NCI-H1105 (cell line): ENCODE results near the gene ST3GAL3.
"Not testable (repeated sequence)": the region's sequence is repeated elsewhere in the genome, so short reads cannot be mapped to it uniquely, and the experiment has no call there.

ENCODE experiments used
- DNase-seq: peaks from one replicate; lab custom pipeline; 2025; lab: John Stamatoyannopoulos, UW

The ST3GAL3 gene

GRCh38 chr1:43704838-43705237 lies 2.5 kb upstream of the ST3GAL3 start:
- no peak for DNase-seq

GRCh38 chr1:43705334-43705733 lies 2.0 kb upstream of the ST3GAL3 start:
- no peak for DNase-seq

GRCh38 chr1:43705982-43706597 lies 1.2 kb upstream of the ST3GAL3 start:
- DNase-seq, result no peak

DNA sequence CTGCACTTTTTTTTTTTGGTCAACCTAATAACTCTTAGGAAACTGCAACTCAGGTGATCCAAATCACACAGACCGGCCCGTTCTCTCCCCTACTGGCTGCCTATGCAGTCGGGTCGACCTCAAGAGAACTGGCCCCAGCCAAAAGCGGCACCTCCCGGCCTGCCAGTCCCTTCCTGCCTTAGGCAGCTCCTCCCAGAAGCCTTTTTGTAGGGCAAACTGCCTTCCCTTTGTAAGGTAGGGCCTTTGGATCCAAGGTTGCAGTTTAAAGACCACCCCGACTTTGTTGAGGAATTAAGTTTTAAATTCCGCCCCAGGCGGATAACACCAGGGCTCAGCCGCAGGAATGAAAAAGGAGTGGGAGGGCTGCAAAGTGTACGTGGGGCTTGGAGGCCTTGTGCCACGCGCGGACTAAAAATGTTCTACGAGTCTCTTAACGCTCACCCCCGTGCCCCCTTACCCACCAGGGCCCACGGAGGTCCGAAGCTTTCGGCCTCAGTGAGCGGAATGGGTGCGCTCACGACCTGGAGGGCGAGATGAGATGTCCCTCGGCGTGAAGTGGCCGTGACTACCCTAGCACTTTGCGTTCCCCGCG lies 642 bp upstream of the ST3GAL3 start:
- peak; percentile 1 for DNase-seq

- no peak for DNase-seq
Observed at GRCh38 chr1:43708002-43708410, 670 bp downstream of the ST3GAL3 start.

GRCh38 chr1:43711049-43711448 lies 3.7 kb downstream of the ST3GAL3 start:
- no peak for DNase-seq

DNA sequence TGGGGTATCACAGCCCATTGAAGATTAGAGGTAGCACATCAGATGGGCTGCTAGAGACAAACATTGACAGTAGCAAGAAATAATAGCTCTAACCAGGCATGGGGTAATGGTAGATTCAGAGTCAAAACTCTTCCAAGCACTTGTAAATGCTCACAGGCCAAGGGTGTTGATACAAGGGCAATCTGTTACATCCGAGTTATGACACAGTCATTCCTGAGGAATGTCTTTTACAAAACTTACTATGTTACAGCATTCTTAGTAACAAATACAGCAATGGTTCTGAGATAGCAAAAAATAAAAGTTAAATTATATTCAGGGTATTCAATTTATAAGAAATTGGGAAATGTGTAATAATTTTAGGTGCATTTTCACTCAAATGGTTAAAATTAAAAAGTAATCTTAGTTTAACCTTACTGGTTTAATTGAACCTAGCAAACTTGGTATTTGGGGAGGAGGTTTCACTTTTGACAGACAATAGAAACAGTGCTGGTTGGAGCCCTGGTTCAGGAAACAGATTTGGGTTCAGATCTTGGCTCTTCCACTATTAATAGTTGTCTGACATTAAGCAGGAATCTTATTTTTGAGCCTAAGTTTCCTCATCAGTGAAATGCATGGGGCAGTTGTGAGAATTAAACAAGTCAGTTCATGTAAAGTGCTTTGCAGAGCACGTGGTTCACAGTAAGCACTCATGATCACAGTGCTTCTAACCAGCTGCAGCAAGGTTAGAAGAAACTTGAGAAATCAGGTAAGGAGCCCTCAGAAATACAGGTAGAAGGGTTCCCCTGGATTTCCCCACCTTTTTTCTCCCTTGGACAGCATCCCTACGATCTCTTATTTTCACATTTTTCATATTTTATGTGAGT lies 4.4 kb downstream of the ST3GAL3 start:
- DNase-seq, result no peak

GRCh38 chr1:43716559-43717281 lies 9.4 kb downstream of the ST3GAL3 start:
- DNase-seq, result no peak

DNA sequence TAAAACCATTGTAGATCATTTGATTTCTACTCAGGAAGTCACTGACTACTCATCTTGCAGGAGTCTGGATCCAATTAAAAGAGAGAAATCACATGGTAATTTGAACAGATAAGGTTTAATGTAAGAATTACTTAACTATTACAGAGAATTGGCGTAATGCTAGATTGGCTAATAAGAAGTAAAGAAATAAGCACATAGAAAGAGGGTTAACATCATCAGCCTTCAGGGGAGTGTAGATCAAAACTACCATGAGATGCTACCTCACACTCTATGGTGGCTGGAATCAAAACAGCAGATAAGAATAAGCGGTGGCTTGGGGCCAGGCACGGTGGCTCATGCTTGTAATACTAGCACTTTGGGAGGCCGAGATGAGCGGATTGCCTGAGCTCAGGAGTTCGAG lies 11.7 kb downstream of the ST3GAL3 start:
- no peak for DNase-seq

DNA sequence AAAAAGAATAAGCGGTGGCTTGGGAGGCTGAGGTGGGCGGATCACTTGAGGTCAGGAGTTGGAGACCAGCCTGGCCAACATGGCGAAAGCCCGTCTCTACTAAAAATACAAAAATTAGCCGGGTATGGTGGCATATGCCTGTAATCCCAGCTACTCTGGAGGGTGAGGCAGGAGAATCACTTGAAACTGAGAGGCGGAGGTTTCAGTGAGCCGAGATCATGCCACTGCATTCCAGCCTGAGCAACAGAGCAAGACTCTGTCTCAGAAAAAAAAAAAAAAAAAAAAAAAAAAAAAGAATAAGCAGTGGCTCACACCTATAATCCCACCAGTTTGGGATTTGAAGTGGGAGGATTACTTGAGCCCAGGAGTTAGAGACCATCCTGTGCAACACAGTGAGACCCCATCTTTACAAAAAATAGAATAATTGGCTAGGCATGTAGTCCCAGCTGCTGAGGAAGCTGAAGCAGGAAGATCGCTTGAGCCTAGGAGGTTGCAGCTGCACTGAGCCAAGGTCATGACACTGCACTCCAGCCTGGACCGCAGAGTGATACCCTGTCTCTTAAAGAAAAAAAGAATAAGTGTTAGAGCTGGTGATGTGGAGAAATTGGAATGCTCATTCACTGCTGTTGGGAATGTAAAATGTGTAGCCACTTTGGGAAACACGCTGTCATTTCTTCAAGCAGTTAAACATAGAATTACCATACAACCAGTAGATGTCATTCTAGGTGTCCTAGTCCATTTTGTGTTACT lies 12.5 kb downstream of the ST3GAL3 start:
- not testable (repeated sequence) for DNase-seq

GRCh38 chr1:43722810-43723209 lies 15.5 kb downstream of the ST3GAL3 start:
- no peak for DNase-seq

DNA sequence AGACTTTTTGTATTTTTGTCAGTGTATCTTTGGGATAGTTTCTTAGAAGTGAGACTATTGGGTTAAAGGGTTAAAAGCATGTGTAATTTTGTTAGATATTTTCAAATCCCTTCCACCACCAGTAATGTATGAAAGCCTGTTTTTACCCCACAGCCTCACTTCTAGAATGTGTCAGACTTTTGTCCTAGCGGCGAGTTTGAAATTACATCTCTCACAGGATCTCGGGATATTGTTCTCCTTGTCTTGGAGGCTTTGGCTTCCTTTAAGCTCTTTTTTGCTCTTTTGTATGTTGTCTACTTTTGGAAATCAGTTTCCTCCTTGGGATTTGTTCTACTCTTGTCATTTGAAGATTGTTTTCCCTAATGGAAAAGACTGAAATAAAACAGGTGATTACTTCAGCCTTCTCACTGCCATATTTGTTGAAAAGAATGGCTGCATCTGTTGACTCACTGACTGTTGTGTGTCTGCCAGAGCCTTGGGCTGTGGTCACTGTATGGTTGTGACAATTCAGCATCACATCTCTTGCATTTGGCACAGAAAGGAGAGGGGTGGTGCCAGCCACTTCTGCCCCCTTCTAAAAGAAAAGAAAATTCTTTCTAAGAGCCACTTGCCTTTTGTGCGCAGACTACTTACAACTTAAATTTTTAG lies 22.6 kb downstream of the ST3GAL3 start:
- no peak for DNase-seq

DNA sequence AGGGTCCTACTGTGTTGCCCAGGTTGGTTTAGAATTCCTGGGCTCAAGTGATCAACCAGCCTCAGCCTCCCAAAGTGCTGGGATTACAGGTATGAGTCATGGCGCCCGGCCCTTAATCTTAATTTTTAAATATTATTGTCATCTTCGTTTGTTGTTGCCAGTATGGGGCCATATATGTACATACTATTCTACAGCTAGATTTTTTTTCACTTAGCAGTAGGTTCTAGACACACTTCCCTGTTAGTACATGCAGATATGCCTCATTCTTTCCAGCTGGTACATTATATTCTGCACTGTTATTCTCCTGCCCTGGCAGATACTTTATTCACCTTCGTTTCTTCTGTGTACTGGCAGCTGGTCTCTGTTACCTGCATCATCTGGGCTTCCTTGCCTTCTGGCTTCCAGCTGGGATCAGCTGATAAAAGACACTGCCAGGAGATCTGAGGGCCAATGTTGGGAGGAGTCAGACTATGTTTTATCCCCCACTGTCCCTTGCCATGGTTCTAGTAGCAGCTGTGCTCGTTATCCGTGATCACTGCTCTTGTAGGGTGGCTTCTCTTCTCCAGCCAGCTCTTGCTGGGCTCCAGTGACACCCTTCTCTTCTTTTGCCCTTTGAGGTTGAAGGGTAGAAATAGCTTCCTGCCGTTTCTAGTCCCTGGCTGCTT lies 24.7 kb downstream of the ST3GAL3 start:
- no peak for DNase-seq

GRCh38 chr1:43736819-43737218 lies 29.5 kb downstream of the ST3GAL3 start:
- DNase-seq, result no peak

- no peak for DNase-seq
Observed at GRCh38 chr1:43742026-43742425, 34.7 kb downstream of the ST3GAL3 start.

- peak; percentile 48 for DNase-seq
Observed at GRCh38 chr1:43743206-43743605, 35.9 kb downstream of the ST3GAL3 start.

GRCh38 chr1:43747736-43748135 lies 40.4 kb downstream of the ST3GAL3 start:
- no peak for DNase-seq

DNA sequence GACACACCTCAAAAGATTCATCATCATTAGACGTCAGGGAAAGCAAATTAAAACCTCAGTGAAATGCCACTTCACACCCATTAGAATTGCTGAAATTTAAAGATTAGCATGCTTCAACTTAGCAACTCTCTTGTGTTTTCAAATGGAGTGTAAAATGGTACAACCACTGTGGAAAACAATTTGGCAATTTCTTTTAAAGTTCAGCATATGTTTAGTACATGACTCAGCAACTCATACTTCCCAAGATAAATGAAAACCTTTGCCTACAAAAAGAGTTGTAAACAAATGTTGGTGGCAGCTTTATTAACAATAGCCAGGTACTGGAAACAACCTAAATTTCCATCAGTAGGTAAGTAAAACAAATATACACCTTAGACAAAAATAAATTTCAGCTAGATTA lies 42.7 kb downstream of the ST3GAL3 start:
- no peak for DNase-seq

- no peak for DNase-seq
Observed at GRCh38 chr1:43753422-43753821, 46.1 kb downstream of the ST3GAL3 start.

DNA sequence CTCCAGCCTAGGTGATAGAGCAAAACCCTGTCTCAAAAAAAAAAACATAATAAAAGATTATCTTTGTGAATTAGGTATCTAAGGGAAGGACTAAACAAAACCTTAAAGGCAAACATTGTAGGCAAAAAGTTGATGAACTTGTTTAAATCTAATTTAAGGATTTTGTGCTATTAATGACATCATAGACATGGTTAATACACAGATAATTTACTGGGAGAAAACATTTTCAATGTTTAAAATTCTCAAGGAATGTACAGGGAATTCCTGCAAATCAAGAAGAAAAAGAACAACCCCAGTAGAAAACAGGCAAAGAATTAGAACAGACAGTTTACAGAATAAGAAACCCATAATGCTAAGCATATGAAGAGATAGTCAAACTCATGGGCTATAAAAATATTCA lies 47.6 kb downstream of the ST3GAL3 start:
- no peak for DNase-seq
